Measurements from ENCODE around the gene SPIB.
"Not testable (repeated sequence)": the region's sequence is repeated elsewhere in the genome, so short reads cannot be mapped to it uniquely, and the experiment has no call there.

Gene SPIB

DNA sequence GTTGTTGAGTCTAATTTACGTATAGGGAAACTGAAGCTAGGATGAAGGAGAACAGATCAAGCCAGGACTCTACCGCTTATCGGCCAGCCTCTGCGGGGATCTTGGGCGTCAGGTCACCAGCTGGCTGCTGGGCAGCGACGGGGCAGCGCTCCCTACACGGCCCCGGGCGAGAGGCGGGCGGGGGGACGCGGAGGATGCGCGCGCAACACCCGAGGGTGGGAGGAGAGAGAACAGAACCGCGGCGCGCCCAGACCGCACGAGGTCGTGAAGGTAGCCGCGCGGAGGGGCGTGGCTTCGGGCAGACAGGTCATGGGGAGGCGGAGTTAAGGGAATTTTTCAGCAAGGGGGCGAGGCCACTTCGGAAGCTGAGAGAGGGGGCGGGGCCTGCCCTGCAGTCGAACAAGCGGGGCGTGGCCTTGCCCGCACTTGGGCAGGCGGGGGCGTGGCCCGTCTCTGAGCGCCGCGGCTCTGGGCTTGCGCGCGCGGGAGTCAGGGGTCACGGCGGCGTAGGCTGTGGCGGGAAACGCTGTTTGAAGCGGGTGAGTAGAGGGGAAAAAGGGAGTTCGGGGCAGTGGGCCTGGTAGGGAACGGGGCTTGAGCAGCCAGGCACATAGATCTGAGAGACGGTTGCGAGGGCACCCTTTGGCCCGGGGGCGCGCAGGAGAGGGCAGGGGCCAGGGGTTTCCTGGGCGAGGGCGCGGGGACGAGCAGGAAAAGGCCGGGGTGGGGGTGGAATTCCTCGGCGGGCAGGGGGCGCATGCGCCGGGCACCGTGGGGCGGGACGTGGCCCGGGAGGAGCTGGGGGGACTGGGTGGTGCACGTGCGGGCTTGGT lies 34.7 kb upstream of the SPIB start, which contains the start of gene POLD1:
Gene POLD1 (plus strand): TSS at position 496 of the 833 bp plus-strand sequence. CDS start 14,505 bp downstream, outside the sequence.
- H3K27ac ChIP-seq: peak within 1 kb of the TSS; percentile 75
- TF ChIP-seq, protein P1, sequence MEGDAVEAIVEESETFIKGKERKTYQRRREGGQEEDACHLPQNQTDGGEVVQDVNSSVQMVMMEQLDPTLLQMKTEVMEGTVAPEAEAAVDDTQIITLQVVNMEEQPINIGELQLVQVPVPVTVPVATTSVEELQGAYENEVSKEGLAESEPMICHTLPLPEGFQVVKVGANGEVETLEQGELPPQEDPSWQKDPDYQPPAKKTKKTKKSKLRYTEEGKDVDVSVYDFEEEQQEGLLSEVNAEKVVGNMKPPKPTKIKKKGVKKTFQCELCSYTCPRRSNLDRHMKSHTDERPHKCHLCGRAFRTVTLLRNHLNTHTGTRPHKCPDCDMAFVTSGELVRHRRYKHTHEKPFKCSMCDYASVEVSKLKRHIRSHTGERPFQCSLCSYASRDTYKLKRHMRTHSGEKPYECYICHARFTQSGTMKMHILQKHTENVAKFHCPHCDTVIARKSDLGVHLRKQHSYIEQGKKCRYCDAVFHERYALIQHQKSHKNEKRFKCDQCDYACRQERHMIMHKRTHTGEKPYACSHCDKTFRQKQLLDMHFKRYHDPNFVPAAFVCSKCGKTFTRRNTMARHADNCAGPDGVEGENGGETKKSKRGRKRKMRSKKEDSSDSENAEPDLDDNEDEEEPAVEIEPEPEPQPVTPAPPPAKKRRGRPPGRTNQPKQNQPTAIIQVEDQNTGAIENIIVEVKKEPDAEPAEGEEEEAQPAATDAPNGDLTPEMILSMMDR (conservative IDR thresholded peaks at IDR 0.05): no peak

DNA sequence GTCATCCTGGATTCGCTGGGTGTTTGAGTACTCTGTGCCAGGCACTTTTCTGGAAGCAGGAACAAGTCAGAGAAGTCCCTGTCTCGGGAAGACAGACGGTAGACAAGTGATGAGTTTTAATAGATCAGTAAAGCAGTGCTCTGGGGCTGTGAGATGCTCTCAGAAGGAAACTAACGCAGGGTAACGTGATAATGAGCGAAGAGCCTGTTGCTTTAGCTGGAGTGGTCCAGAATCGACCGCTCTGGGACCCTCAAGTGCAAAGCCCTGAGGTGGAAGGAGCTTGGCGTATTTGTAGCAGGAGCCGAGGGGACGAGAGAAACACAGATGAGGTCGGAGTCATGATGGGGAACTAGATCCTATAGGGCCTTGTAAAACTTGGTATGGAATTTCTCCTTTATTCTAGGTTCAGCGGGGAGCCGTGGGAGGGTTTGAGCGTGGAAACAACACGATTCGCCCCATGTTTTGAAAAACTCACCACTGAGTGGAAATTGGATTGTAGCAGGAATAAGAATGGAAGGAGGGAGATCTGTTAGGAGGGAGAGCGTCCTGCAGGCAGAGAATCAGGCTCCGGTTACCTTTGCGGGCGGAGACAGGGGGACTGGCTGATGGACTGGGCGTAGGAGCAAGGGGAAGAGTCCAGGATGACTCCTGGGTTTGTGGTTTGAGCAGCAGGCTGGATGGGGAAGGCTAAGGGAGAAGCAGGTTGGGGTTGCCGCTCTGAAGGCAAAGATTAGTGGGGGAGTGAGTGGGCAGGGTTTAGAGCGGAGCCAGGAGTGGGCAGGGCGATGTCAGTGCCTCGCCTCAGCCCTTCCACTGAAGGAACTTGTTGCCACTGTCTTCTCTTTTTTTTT lies 33.8 kb upstream of the SPIB start:
- TF ChIP-seq, protein P1 (conservative IDR thresholded peaks at IDR 0.05): no peak
- H3K27ac ChIP-seq: peak overlapping the region; percentile 75

DNA sequence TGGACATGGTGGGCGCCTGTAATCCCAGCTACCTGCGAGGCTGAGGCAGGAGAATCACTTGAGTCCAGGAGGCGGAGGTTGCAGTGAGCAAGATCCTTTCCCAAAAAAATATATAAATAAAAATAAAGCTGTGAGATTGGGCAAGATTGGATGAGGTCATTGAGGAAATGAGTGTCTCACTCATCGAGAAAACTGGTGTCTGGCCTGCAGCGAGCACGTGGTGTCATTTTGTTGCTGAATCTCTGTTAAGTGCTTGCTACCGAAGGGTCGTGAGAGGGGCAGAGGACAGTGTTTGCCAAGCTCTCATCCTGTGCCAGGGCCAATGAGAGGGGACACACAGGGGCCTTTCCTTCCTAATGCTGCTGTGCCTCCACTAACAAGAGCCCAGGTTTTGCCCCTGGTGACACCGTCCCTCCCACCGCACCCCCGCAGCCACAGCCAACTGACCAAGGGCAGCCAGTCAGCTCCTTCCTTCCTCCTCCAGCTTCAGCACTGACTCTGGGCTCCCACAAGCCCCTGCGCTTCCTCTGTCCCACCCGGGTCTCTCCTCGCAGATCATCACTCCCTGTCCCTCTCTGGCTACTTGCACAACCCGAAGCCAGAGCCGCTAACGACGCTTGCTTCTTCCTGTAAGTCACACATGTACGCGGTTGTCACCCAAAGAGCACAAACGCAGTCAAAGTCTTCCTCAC lies 31.4 kb upstream of the SPIB start:
- no peak overlapping the region for H3K27ac ChIP-seq
- TF ChIP-seq, protein P1 (conservative IDR thresholded peaks at IDR 0.05): no peak

DNA sequence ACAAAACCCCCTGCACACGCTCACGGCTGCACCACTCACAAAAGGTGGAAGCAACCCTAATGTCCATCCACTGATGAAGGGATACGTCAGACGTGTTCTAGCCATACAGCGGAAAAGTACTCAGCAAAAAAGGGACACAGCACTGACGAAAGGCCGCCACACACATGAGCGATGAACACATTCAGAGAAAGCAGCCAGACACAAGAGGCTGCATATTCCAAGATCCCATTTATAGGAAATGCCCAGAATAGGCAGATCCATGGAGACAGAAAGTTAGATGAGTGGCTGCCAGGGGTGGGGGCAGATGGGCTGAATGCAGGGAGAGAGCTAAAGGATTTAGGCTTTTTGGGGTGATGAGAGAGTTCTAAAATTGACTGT lies 30.9 kb upstream of the SPIB start:
- no peak overlapping the region for H3K27ac ChIP-seq

DNA sequence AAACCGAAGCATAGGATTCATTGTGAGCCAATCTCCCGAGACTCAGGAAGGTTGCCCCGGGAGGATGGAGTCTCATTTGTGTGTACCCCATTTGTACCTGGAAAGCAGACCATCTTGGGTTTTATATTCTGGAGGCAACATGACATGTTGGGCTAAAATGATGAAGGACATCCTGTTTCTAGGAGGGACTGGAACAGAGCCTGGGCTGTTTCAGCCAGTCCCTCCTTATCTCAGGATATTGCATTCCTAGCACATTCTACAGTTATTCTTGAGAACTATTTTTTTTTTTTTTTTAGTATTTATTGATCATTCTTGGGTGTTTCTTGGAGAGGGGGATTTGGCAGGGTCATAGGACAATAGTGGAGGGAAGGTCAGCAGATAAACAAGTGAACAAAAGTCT lies 28.4 kb upstream of the SPIB start:
- not testable (repeated sequence) for H3K27ac ChIP-seq

More for the DNA sequence above, 30.9 kb upstream of the SPIB start:
- TF ChIP-seq, protein P1 (conservative IDR thresholded peaks at IDR 0.05): no peak

DNA sequence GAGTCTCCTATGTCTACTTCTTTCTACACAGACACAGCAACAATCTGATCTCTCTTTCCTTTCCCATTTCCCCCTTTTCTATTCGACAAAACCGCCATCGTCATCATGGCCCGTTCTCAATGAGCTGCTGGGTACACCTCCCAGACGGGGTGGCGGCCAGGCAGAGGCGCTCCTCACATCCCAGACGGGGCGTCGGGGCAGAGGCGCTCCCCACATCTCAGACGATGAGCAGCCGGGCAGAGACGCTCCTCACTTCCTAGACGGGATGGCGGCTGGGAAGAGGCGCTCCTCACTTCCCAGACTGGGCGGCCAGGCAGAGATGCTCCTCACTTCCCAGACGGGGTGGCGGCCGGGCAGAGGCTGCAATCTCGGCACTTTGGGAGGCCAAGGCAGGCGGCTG lies 27.8 kb upstream of the SPIB start:
- not testable (repeated sequence) for H3K27ac ChIP-seq

DNA sequence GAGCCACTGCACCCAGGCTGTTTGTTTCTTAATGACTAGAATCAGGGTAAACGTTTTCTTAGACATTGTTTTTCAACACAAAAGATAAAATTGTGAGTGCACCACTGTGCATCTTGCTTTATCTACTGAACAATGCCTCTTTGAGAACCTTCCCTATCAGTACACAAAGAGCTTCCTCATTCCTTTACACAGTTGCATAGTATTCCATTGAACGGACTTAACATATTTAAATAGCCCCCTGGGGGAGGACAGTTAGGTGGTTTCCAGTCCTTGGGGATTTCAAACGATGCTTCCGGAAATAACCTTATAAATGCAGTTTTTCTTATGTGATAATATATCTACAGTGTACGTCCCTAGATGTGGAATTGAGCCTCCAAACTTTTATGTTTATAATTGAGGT lies 26.0 kb upstream of the SPIB start:
- TF ChIP-seq, protein P1 (conservative IDR thresholded peaks at IDR 0.05): no peak
- no peak overlapping the region for H3K27ac ChIP-seq

DNA sequence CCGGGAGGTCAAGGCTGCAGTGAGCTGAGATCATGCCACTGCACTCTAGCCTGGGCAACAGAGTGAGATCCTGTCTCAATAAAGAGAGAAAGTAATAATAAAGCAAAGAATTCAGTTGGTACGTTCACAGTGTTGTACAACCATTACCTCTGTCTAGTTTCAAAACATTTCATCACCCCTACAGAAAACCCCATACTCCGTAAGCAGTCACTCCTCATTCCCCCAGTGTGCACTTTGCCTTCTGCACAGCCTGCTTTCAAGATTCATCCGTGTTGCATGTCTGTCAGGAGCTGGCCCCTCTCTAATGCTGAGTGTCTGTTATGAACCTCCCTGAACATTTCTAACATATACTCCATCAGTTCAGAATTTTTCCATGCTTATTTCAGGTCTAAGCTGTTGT lies 25.1 kb upstream of the SPIB start:
- no peak overlapping the region for H3K27ac ChIP-seq
- TF ChIP-seq, protein P1 (conservative IDR thresholded peaks at IDR 0.05): no peak

Data from VCaP (cell line).